ENCODE data around the gene IL17D.
"Not testable (repeated sequence)": the region's sequence is repeated elsewhere in the genome, so short reads cannot be mapped to it uniquely, and the experiment has no call there.

Gene IL17D

GRCh38 chr13:20680416-20681080 is 23.0 kb upstream of the IL17D start:
- no peak for DNase-seq (ENCODE audit: low read depth)
- TF ChIP-seq CTCF (conservative IDR thresholded peaks at IDR 0.05; ENCODE audit: low read depth, low read length) = no peak
- H3K4me3 ChIP-seq (ENCODE audit: low read depth, low read length) = no peak overlapping the region

- not testable (repeated sequence) for H3K4me3 ChIP-seq (ENCODE audit: low read depth, low read length)
- peak; percentile 79 for DNase-seq (ENCODE audit: low read depth)
These were observed 22.0 kb upstream of the IL17D start for GRCh38 chr13:20681481-20681880.

GRCh38 chr13:20682061-20682460 is 21.4 kb upstream of the IL17D start:
- no peak for DNase-seq (ENCODE audit: low read depth)
- no peak overlapping the region for H3K4me3 ChIP-seq (ENCODE audit: low read depth, low read length)
- no peak for TF ChIP-seq CTCF (conservative IDR thresholded peaks at IDR 0.05; ENCODE audit: low read depth, low read length)

GRCh38 chr13:20684041-20684440 is 19.5 kb upstream of the IL17D start:
- no peak for DNase-seq (ENCODE audit: low read depth)
- H3K4me3 ChIP-seq (ENCODE audit: low read depth, low read length) = no peak overlapping the region
- no peak for TF ChIP-seq CTCF (conservative IDR thresholded peaks at IDR 0.05; ENCODE audit: low read depth, low read length)

- no peak for TF ChIP-seq CTCF (conservative IDR thresholded peaks at IDR 0.05; ENCODE audit: low read depth, low read length)
- DNase-seq (ENCODE audit: low read depth) = peak; percentile 49
- H3K4me3 ChIP-seq (ENCODE audit: low read depth, low read length) = no peak overlapping the region
These were observed 19.0 kb upstream of the IL17D start for GRCh38 chr13:20684546-20684945.

- TF ChIP-seq CTCF (conservative IDR thresholded peaks at IDR 0.05; ENCODE audit: low read depth, low read length) = no peak
- no peak overlapping the region for H3K4me3 ChIP-seq (ENCODE audit: low read depth, low read length)
- DNase-seq (ENCODE audit: low read depth) = no peak
These were observed 18.4 kb upstream of the IL17D start for GRCh38 chr13:20685092-20685491.

GRCh38 chr13:20686167-20686566 is 17.3 kb upstream of the IL17D start:
- TF ChIP-seq CTCF (conservative IDR thresholded peaks at IDR 0.05; ENCODE audit: low read depth, low read length) = no peak
- no peak overlapping the region for H3K4me3 ChIP-seq (ENCODE audit: low read depth, low read length)
- DNase-seq (ENCODE audit: low read depth) = no peak

All from choroid plexus epithelial cell (primary cell).